OCI-LY3 (cell line): ENCODE data around the gene PHLDB1.

Source experiments
- H2AFZ ChIP-seq: fragments of 200-600, 300-600 bp; shearing (Covaris generic); 2 replicates; pipeline ENCODE4 v1.6.0; 2014; ENCODE audit warnings: antibody characterized with exemption, low read depth, low read length
- H3K27ac ChIP-seq: fragments of 200-600, 300-600 bp; sonication (generic); 2 replicates; pipeline ENCODE4 v1.5.1; 2014; ENCODE audit warnings: mild to moderate bottlenecking, low read length, moderate library complexity, mixed read lengths
- H3K27me3 ChIP-seq: fragments of 200-600, 300-600 bp; sonication (generic); 2 replicates; pipeline ENCODE4 v1.6.1; 2014; ENCODE audit warnings: low read depth, low read length, mixed read lengths
- H3K36me3 ChIP-seq: fragments of 200-600, 300-600 bp; sonication (generic); replicated peaks from 2 replicates; pipeline ENCODE3; 2014; ENCODE audit warnings: low read depth, low read length, mixed read lengths
- H3K4me1 ChIP-seq: fragments of 300-600, 200-600 bp; sonication (generic); 2 replicates; pipeline ENCODE4 v1.6.1; 2014; ENCODE audit warnings: low read length, mixed read lengths
- H3K4me2 ChIP-seq: fragments of 200-600, 300-600 bp; sonication (generic); 2 replicates; pipeline ENCODE4 v1.6.1; 2014; ENCODE audit warnings: low read length, mixed read lengths
- H3K4me3 ChIP-seq: fragments of 300-600, 200-600 bp; sonication (generic); 2 replicates; pipeline ENCODE4 v1.5.1; 2014; ENCODE audit warnings: antibody characterized with exemption, mild to moderate bottlenecking, low read length, moderate library complexity
- H3K79me2 ChIP-seq: fragments of 300-600, 200-600 bp; shearing (Covaris generic); 2 replicates; pipeline ENCODE4 v1.6.1; 2014; ENCODE audit warnings: mild to moderate bottlenecking, low read length, mixed read lengths
- H3K9ac ChIP-seq: fragments of 300-600, 200-600 bp; shearing (Covaris generic); 2 replicates; pipeline ENCODE4 v1.6.0; 2014; ENCODE audit warnings: mild to moderate bottlenecking, low read length, moderate library complexity
- H3K9me3 ChIP-seq: fragments of 200-600, 300-600 bp; shearing (Covaris generic); 2 replicates; pipeline ENCODE4 v1.6.1; 2014; ENCODE audit warnings: low read length, mixed read lengths; ENCODE audit not compliant: insufficient read depth
- H4K20me1 ChIP-seq: fragments of 200-600, 300-600 bp; sonication (generic); 2 replicates; pipeline ENCODE4 v1.6.1; 2016; ENCODE audit warnings: low read length, mixed read lengths; ENCODE audit not compliant: insufficient read depth
- EZH2phosphoT487 ChIP-seq: fragments of 200-600 bp; shearing (Covaris generic); IDR thresholded peaks from 2 replicates; pipeline ENCODE4 v1.6.1; 2018; ENCODE audit warnings: antibody characterized with exemption, mixed run types, low read depth
- TF ChIP-seq, protein P1 (sequence below): fragments of 200-600, 300-600 bp; sonication (generic); IDR thresholded peaks from 2 replicates; pipeline ENCODE4 v1.5.1; 2014; ENCODE audit warnings: antibody characterized with exemption, low read length, low read depth

PHLDB1 gene

DNA sequence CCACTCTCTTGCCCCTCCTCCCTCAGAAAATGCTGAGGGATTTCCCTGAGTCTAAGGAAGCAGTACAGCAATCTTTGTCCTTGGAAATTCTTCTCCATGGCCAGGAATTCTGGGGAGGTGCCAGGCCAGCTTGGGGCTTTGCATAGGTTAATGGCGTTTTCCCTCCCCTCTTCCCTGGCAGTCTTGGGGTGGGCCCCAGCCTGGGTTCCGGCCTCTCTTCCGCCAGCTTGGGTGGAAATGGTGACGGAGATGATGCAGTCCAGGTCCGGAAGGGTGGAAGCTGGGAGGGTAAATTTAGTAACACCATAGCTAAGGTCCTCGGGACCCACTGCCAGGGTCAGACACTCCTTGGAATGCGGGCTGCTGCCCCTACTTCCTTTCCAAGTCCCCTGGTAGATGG lies 5.0 kb downstream of the PHLDB1 start:
- Histone ChIP-seq H3K27ac (no peak overlapping the region), H3K79me2 (no peaks in the 10 kb centered on the region), H3K4me3 (no peak overlapping the region), H3K4me1 (peaks cover 25% of the 10 kb centered on the region), H3K9me3 (no peaks in the 10 kb centered on the region), H3K9ac (no peak overlapping the region), H3K4me2 (no peak overlapping the region), H3K36me3 (no peaks in the 10 kb centered on the region), H2AFZ (no peak overlapping the region), H4K20me1 (no peaks in the 10 kb centered on the region), H3K27me3 (peaks cover 22% of the 10 kb centered on the region)
- TF ChIP-seq, protein P1, sequence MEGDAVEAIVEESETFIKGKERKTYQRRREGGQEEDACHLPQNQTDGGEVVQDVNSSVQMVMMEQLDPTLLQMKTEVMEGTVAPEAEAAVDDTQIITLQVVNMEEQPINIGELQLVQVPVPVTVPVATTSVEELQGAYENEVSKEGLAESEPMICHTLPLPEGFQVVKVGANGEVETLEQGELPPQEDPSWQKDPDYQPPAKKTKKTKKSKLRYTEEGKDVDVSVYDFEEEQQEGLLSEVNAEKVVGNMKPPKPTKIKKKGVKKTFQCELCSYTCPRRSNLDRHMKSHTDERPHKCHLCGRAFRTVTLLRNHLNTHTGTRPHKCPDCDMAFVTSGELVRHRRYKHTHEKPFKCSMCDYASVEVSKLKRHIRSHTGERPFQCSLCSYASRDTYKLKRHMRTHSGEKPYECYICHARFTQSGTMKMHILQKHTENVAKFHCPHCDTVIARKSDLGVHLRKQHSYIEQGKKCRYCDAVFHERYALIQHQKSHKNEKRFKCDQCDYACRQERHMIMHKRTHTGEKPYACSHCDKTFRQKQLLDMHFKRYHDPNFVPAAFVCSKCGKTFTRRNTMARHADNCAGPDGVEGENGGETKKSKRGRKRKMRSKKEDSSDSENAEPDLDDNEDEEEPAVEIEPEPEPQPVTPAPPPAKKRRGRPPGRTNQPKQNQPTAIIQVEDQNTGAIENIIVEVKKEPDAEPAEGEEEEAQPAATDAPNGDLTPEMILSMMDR: no peak
- TF ChIP-seq EZH2phosphoT487: no peak

DNA sequence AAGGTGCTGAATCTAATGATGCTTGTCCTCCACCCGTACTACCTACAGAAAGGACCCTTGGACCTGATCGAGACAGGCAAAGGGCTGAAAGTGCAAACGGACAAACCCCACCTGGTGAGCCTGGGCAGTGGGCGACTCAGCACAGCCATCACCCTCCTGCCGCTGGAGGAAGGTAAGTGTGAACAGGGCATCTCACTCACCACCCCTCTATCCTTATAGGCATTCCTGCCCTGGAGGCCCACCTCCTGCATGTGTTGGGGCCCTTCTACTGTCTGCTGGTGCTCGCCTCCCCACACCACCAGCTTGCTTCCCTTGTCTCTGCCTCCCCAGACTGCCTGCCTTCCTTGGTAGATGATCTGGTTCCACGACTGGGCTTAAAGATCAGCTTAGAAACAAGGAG lies 7.1 kb downstream of the PHLDB1 start:
- Histone ChIP-seq H3K9ac (no peak overlapping the region), H4K20me1 (no peaks in the 10 kb centered on the region), H3K27ac (no peak overlapping the region), H3K4me3 (no peak overlapping the region), H3K4me1 (peaks cover 15% of the 10 kb centered on the region), H3K9me3 (no peaks in the 10 kb centered on the region), H3K4me2 (no peak overlapping the region), H3K79me2 (no peaks in the 10 kb centered on the region), H3K27me3 (peaks cover 12% of the 10 kb centered on the region), H3K36me3 (no peaks in the 10 kb centered on the region), H2AFZ (no peak overlapping the region)
- no peak for TF ChIP-seq EZH2phosphoT487
- TF ChIP-seq, protein P1: no peak

DNA sequence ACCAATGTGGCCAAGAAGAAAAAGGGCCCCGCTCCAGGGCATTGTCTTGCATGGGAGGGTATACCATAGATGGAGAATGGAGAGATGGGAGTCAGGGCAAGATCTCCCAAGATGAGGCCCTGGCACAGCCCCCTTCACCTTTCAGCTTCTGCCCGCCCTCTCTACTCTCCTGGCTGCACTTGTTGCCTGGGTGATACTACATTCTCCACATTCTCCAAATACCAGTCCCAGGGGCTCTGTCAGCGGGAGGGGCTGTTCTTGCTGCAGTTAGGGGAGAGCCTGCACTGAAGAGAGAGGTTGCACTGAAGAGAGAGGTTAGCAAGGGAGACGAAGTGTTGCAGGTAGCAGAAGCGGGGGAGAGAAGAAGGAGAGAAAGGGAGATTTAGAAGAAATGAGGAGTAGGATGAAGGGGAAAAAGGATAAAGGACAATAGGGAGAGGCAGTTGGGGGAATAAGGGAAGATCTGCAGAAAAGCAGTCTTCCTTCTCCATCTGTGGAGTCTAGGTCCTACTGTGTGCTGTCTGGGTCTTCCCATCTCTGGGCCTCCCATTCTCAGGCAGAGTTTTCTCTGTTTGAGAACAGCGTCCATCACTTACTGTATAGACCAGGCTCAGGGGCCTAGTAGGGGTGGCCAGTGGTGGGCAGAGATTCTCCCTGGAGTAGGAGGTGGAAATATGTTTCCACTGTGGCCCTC lies 8.0 kb downstream of the PHLDB1 start:
- H3K27me3 ChIP-seq: peaks cover 3% of the 10 kb centered on the region
- no peaks in the 10 kb centered on the region for H3K79me2 ChIP-seq
- H3K36me3 ChIP-seq: no peaks in the 10 kb centered on the region
- TF ChIP-seq, protein P1: no peak
- no peak for TF ChIP-seq EZH2phosphoT487
- H2AFZ ChIP-seq: no peak overlapping the region
- H3K4me2 ChIP-seq: no peak overlapping the region
- H3K4me1 ChIP-seq: peaks cover 7% of the 10 kb centered on the region
- no peak overlapping the region for H3K4me3 ChIP-seq
- H3K9ac ChIP-seq: no peak overlapping the region
- H4K20me1 ChIP-seq: no peaks in the 10 kb centered on the region
- no peaks in the 10 kb centered on the region for H3K9me3 ChIP-seq
- no peak overlapping the region for H3K27ac ChIP-seq

DNA sequence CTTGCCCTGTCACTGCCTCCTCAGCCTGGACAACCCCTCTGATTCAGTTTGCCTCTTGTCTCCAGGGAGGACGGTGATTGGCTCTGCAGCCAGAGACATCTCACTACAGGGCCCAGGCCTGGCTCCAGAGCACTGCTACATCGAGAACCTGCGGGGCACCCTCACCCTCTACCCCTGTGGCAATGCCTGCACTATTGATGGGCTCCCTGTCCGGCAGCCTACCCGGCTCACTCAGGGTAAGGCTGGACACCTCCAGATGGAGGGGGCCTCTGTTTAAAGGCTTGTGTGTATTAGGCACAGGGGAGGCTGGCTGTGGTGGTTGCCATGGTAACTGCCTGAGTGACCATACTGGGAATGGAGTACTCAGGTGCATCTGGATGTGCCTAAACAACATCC lies 8.6 kb downstream of the PHLDB1 start:
- H3K9ac ChIP-seq: no peak overlapping the region
- TF ChIP-seq, protein P1: no peak
- no peak for TF ChIP-seq EZH2phosphoT487

More for the DNA sequence above, 8.6 kb downstream of the PHLDB1 start:
- Histone ChIP-seq H3K27me3 (no peaks in the 10 kb centered on the region), H3K79me2 (no peaks in the 10 kb centered on the region), H2AFZ (no peak overlapping the region), H3K4me2 (no peak overlapping the region), H3K4me3 (no peak overlapping the region), H3K9me3 (no peaks in the 10 kb centered on the region), H3K36me3 (no peaks in the 10 kb centered on the region), H3K4me1 (peaks cover 9% of the 10 kb centered on the region), H4K20me1 (no peaks in the 10 kb centered on the region), H3K27ac (no peak overlapping the region)
